Measurements from ENCODE around the gene FBXL19.

GRCh38 chr16:30995927-30996323, 72.6 kb downstream of the FBXL19 start:
- no peak for TF ChIP-seq CTCF (optimal IDR thresholded peaks at IDR 0.05 in 1 of 3, IDR thresholded peaks at IDR 0.05 in 1 of 3, conservative IDR thresholded peaks at IDR 0.05 in 1 of 3; ENCODE audit: extremely low read depth in 1 of 3, insufficient read depth in 2 of 3, low read length in 3 of 3)
- TF ChIP-seq EZH2 (IDR thresholded peaks at IDR 0.05; ENCODE audit: low read length) = no peak
